ENCODE data around the gene DDX54.
"Not testable (repeated sequence)": the region's sequence is repeated elsewhere in the genome, so short reads cannot be mapped to it uniquely, and the experiment has no call there.

Gene DDX54

GRCh38 chr12:113117684-113118083 lies 67.6 kb downstream of the DDX54 start:
- not testable (repeated sequence) for DNase-seq (ENCODE audit: low read depth)

GRCh38 chr12:113116875-113117274 lies 68.4 kb downstream of the DDX54 start:
- no peak for DNase-seq (ENCODE audit: low read depth)

- no peak for DNase-seq (ENCODE audit: low read depth)
Observed at GRCh38 chr12:113115455-113116126, 69.7 kb downstream of the DDX54 start.

GRCh38 chr12:113114447-113115178 lies 70.7 kb downstream of the DDX54 start:
- no peak for DNase-seq (ENCODE audit: low read depth)

GRCh38 chr12:113113397-113113796 lies 71.9 kb downstream of the DDX54 start:
- DNase-seq (ENCODE audit: low read depth): no peak

- DNase-seq (ENCODE audit: low read depth): no peak
Observed at GRCh38 chr12:113112043-113112899, 73.0 kb downstream of the DDX54 start.

- no peak for DNase-seq (ENCODE audit: low read depth)
Observed at GRCh38 chr12:113111247-113111646, 74.0 kb downstream of the DDX54 start.

GRCh38 chr12:113109872-113110599 lies 75.2 kb downstream of the DDX54 start:
- DNase-seq (ENCODE audit: low read depth): no peak

- no peak for DNase-seq (ENCODE audit: low read depth)
Observed at GRCh38 chr12:113109360-113109759, 75.9 kb downstream of the DDX54 start.

- no peak for DNase-seq (ENCODE audit: low read depth)
Observed at GRCh38 chr12:113108308-113108707, 77.0 kb downstream of the DDX54 start.

Data from activated gamma-delta T cell treated with anti-CD3 and anti-CD28 coated beads, Interleukin-2, amount 50 U/mL, for 16 hours (primary cell).